GM20000 (cell line): ENCODE data around the gene ELOVL6.
"Not testable (repeated sequence)": the region's sequence is repeated elsewhere in the genome, so short reads cannot be mapped to it uniquely, and the experiment has no call there.

Experiments used
- DNase-seq: peaks from one replicate; pipeline ENCODE4 v3.0.0; 2012; ENCODE audit warnings: low spot score
- CTCF ChIP-seq: IDR thresholded peaks from 2 replicates; pipeline ENCODE4 v1.5.1; 2012; ENCODE audit warnings: mild to moderate bottlenecking, control low read depth; ENCODE audit errors: extremely low read depth, missing control alignments

Gene ELOVL6

GRCh38 chr4:110198435-110199416 lies at the start of gene ELOVL6:
Gene ELOVL6 (minus strand): TSS chr4:110198615. CDS start chr4:110198335, 280 bp downstream.
- no peak for TF ChIP-seq CTCF
- peak; percentile 59 for DNase-seq

DNA sequence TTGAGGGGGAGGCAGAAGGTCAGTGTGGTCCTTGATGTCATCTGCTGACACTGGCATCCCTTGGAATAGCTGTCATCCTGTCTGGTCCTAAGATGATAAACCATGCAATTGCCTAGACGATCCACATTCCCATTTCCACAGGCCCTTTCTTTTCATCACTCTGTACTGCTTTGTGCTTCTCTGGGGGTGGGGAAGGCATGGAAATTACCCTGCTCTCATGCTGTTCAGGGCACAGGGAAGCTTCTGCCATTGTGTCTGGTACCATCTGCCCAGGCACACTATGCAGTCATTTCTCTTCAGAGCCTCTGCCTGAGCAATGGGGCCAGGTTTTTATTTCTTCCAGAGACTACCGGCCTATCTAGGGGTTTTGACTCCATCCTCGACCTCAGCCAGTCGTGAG lies 49.7 kb upstream of the ELOVL6 start:
- no peak for DNase-seq
- no peak for TF ChIP-seq CTCF

DNA sequence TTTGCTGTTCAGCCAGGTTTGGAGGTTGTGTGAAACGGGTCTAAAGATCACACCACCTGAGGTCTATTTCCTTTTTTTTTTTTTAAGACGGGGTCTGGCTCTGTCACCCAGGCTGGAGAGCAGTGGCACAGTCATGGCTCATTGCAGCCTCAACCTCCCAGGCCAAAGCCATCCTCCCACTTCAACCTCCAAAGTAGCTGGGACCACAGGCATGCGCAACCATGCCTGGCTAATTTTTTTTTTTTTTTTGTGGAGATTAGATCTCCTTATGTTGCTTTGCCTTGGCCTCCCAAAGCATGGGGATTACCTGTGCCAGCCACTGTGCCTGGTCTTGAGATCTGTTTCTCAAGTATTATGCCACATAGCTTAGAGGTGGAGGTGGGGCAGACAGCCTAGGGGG lies 49.2 kb upstream of the ELOVL6 start:
- no peak for TF ChIP-seq CTCF
- no peak for DNase-seq

DNA sequence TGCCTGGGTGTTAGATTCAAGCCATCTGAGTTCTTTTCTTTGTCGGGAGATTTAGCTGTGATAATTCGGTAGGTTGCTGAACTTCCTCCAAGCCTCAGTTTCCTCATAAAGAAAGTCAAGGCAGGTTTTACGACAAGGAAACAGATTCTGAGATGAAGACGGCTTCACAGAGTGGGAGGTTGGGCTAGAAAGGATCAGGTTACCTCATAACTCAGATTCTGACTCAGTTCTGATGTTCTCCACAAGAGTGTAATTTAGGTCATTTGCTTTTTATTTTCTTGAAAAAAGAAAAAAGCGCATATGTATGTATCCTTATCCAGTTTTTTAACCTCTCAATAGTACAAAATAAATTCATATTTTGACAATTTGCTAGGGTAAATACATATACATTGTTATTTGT lies 47.2 kb upstream of the ELOVL6 start:
- no peak for DNase-seq
- TF ChIP-seq CTCF, result no peak

DNA sequence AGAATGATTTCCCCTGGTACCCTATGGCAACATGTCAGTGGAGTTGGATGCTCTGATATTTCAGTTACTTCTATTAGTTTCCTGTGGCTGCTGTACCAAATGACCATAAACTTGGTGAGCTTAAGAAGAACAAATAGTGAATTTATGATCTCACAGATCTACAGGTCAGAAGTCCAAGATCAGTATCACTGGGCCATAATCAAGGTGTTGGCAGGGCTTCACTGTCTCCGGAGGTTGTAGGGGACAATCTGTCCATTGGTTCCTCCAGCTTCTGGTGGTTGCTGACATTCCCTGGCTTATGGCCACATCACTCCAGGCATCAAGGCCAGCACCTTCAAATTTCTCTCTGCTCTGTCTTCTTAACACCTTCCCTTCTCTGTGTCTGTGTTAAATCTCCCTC lies 37.9 kb upstream of the ELOVL6 start:
- no peak for DNase-seq
- TF ChIP-seq CTCF, result no peak

DNA sequence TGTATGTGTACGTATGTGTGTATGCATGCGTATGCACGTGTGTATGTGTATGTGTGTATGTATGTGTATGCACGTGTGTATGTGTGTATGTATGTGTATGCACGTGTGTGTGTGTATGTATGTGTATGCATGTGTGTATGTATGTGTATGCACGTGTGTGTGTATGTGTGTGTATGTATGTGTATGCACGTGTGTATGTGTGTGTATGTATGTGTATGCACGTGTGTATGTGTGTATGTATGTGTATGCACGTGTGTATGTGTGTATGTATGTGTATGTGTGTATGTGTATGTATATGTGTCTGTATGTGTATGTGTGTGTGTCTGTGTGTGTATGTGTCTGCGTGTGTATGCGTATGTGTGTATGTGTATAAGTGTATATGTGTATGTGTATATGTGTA lies 35.2 kb upstream of the ELOVL6 start:
- not testable (repeated sequence) for DNase-seq

DNA sequence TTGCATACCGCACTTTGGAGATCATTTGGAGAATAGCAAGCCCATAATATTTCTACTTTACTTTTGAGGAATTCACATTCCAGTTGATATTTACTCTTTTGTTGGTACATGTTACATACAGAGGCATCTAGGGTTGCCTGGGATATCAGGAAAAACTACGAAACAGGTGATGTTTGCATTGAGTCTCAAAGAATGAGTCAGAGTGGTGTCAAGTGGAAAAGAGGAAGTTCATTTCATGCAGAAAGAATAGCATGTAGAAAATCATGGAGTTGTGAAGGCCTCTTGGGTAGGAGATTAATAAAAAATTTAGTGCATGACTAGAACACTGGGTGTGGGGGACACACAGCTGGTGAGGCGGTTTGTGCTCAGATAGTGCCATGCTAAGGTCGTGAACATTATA lies 33.5 kb upstream of the ELOVL6 start:
- DNase-seq, result no peak
- no peak for TF ChIP-seq CTCF

GRCh38 chr4:110229266-110229665 lies 30.9 kb upstream of the ELOVL6 start:
- DNase-seq, result no peak
- no peak for TF ChIP-seq CTCF
